Measurements from ENCODE around the gene IL1RAPL1.

Gene IL1RAPL1

DNA sequence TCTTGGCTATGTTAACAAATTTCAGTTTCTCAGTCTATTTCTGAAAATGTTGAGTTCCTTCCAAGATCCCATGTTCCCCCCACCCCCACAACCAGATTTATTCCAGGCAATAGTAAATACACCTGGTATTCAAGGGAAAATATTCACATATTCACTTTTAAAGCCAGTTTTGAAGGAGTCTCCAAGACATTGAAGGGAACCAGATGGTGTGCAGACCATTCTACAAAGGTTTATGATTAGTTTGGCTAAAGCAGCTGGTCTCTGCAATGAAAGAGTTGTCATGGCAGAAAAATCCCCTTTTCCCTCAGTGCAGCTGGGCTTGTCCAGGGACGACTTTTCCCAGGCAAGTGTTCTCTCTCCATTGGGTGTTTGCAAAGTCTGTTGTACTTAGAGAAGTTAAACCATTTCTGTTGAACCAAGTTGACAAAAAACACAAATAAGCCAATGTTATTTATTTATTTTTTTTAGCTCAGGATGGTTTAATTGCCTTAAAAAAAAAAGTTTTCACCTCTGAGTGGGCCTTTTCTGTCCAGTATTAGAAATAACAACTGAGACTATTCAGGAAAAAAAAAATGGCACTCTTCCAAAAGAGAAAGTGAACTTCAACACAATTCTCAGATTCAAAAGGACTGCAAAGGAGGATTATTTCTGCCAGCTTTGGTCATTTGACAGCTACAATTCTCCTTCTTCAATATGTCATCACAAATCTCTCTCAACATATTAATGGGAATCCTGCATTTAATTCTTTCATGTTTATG lies 410.6 kb downstream of the IL1RAPL1 start:
- Histone ChIP-seq H3K9me3 (ENCODE audit: control extremely low read depth in 1 of 5, control insufficient read depth in 4 of 5, insufficient read depth in 2 of 5, low read depth in 1 of 5, low read length in 4 of 5) (no peaks in the 10 kb centered on the region), H3K27me3 (replicated peaks in 2 of 5; ENCODE audit: control insufficient read depth in 4 of 5, insufficient read depth in 5 of 5, low read length in 4 of 5) (no peaks in the 10 kb centered on the region), H3K27ac (ENCODE audit: insufficient read depth in 1 of 2, low read depth in 1 of 2, low read length in 2 of 2, poor library complexity in 1 of 2, severe bottlenecking in 2 of 2) (no peak overlapping the region), H3K36me3 (ENCODE audit: control insufficient read depth in 4 of 4, insufficient read depth in 4 of 4, low read length in 3 of 4) (no peaks in the 10 kb centered on the region), H3K4me1 (ENCODE audit: control extremely low read depth in 1 of 4, control insufficient read depth in 4 of 4, insufficient read depth in 4 of 4, low read length in 3 of 4) (no peaks in the 10 kb centered on the region), H3K4me3 (ENCODE audit: control insufficient read depth in 1 of 7, extremely low read depth in 1 of 7, insufficient read depth in 4 of 7, low read depth in 2 of 7, low read length in 6 of 7) (no peak overlapping the region)
- ChIA-PET CTCF (no interaction called here), POLR2A (no interaction called here)
- no CpG with 5 or more reads among the region's 1 CpG for WGBS (ENCODE audit: insufficient coverage)
- DNase-seq = no peak

DNA sequence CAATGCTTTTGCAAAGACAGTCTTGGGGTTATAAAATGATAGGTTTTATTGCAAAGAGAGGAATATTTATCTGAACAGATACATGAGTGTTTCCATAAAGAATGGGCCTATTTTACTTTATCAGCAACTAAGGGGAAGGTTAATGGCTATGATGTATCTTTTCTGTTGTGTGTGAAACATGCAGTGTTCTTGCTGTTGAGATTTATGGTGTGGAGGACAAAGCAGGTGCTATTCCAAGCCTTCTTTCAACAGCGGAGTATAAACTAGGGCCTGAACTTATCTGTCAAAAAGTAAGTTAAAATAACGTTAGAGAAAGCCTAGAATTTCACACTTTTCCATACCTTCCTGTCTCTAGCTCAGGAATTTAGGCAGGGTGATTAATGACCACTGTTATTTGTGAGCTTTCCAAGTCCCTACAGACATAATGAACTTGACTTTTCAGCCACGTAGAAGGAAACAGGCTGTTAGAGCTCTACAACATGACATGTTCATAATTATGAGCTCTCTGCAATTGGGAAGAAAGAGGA lies 411.4 kb downstream of the IL1RAPL1 start:
- CTCF ChIA-PET = no interaction called here
- H3K9me3 ChIP-seq (ENCODE audit: control extremely low read depth in 1 of 5, control insufficient read depth in 4 of 5, insufficient read depth in 2 of 5, low read depth in 1 of 5, low read length in 4 of 5) = no peaks in the 10 kb centered on the region
- POLR2A ChIA-PET = no interaction called here
- H3K4me1 ChIP-seq (ENCODE audit: control extremely low read depth in 1 of 4, control insufficient read depth in 4 of 4, insufficient read depth in 4 of 4, low read length in 3 of 4) = no peaks in the 10 kb centered on the region
- no peaks in the 10 kb centered on the region for H3K36me3 ChIP-seq (ENCODE audit: control insufficient read depth in 4 of 4, insufficient read depth in 4 of 4, low read length in 3 of 4)
- H3K27me3 ChIP-seq (replicated peaks in 2 of 5; ENCODE audit: control insufficient read depth in 4 of 5, insufficient read depth in 5 of 5, low read length in 4 of 5) = no peaks in the 10 kb centered on the region
- no peak for DNase-seq
- no peak overlapping the region for H3K27ac ChIP-seq (ENCODE audit: insufficient read depth in 1 of 2, low read depth in 1 of 2, low read length in 2 of 2, poor library complexity in 1 of 2, severe bottlenecking in 2 of 2)
- no peak overlapping the region for H3K4me3 ChIP-seq (ENCODE audit: control insufficient read depth in 1 of 7, extremely low read depth in 1 of 7, insufficient read depth in 4 of 7, low read depth in 2 of 7, low read length in 6 of 7)
- WGBS (ENCODE audit: insufficient coverage) = 60% methylated on average over 1 of the region's 3 CpGs

DNA sequence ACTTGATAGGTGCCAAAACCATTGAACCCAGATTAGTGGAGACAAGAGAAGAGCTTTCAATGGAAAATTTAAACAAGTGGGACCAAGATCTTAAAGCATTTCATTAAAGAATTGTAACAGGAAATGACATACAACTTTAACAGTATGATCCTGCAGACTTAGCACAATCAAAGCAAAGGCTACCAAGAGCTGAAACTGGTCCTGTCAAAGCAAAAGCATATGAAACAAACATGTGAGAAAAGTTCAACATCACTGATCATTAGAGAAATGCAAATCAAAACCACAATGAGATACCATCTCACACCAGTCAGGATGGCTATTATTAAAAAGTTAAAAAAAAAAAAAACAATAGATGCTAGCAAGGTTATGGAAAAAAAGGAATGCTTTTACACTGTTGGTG lies 425.6 kb downstream of the IL1RAPL1 start:
- Histone ChIP-seq H3K4me3 (ENCODE audit: control insufficient read depth in 1 of 7, extremely low read depth in 1 of 7, insufficient read depth in 4 of 7, low read depth in 2 of 7, low read length in 6 of 7) (no peak overlapping the region), H3K27me3 (replicated peaks in 2 of 5; ENCODE audit: control insufficient read depth in 4 of 5, insufficient read depth in 5 of 5, low read length in 4 of 5) (no peaks in the 10 kb centered on the region), H3K36me3 (ENCODE audit: control insufficient read depth in 4 of 4, insufficient read depth in 4 of 4, low read length in 3 of 4) (no peaks in the 10 kb centered on the region), H3K27ac (ENCODE audit: insufficient read depth in 1 of 2, low read depth in 1 of 2, low read length in 2 of 2, poor library complexity in 1 of 2, severe bottlenecking in 2 of 2) (no peak overlapping the region), H3K4me1 (ENCODE audit: control extremely low read depth in 1 of 4, control insufficient read depth in 4 of 4, insufficient read depth in 4 of 4, low read length in 3 of 4) (no peaks in the 10 kb centered on the region), H3K9me3 (ENCODE audit: control extremely low read depth in 1 of 5, control insufficient read depth in 4 of 5, insufficient read depth in 2 of 5, low read depth in 1 of 5, low read length in 4 of 5) (no peaks in the 10 kb centered on the region)
- ChIA-PET CTCF (no interaction called here), POLR2A (no interaction called here)
- no peak for DNase-seq

DNA sequence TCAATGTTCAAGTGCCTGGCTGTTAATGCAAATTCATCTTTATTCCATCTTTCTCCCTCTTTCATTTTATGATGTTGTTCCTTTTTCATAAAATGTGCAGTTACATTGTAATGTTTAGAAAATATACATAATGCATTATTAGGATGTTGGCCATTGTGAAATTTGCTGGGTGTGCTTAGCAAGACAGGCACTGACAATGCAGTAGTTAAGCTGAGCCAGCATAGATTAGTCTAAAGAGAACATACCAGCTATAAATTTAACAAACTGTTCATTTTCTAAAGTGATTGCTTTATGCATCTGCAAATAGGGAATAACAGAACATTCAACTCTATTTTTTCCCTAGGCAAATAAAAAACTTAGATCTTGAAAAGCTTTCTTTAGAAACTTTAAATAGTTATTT lies 436.0 kb downstream of the IL1RAPL1 start:
- Histone ChIP-seq H3K4me3 (ENCODE audit: control insufficient read depth in 1 of 7, extremely low read depth in 1 of 7, insufficient read depth in 4 of 7, low read depth in 2 of 7, low read length in 6 of 7) (no peak overlapping the region), H3K4me1 (ENCODE audit: control extremely low read depth in 1 of 4, control insufficient read depth in 4 of 4, insufficient read depth in 4 of 4, low read length in 3 of 4) (no peaks in the 10 kb centered on the region), H3K36me3 (ENCODE audit: control insufficient read depth in 4 of 4, insufficient read depth in 4 of 4, low read length in 3 of 4) (no peaks in the 10 kb centered on the region), H3K27ac (ENCODE audit: insufficient read depth in 1 of 2, low read depth in 1 of 2, low read length in 2 of 2, poor library complexity in 1 of 2, severe bottlenecking in 2 of 2) (no peak overlapping the region), H3K9me3 (ENCODE audit: control extremely low read depth in 1 of 5, control insufficient read depth in 4 of 5, insufficient read depth in 2 of 5, low read depth in 1 of 5, low read length in 4 of 5) (no peaks in the 10 kb centered on the region), H3K27me3 (replicated peaks in 2 of 5; ENCODE audit: control insufficient read depth in 4 of 5, insufficient read depth in 5 of 5, low read length in 4 of 5) (no peaks in the 10 kb centered on the region)
- ChIA-PET POLR2A (no interaction called here), CTCF (no interaction called here)
- DNase-seq = no peak

DNA sequence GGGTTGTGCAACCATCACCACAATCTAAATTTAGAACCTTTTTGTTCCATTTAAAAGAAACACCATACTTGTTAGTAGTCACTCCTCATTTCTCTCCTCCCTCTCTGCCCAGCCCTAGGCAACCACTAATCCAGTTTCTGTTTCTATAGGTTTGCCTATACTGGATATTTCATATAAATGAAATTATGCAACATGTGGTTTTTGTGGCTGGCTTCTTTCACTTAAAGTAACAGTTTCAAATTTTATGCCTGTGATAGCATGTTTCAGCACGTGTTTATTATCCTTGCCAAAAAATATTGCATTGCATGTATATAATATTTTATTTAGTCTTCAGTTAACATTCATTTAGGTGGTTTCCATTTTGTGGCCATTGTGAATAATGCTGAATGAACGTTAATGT lies 437.6 kb downstream of the IL1RAPL1 start:
- Histone ChIP-seq H3K4me1 (ENCODE audit: control extremely low read depth in 1 of 4, control insufficient read depth in 4 of 4, insufficient read depth in 4 of 4, low read length in 3 of 4) (no peaks in the 10 kb centered on the region), H3K27me3 (replicated peaks in 2 of 5; ENCODE audit: control insufficient read depth in 4 of 5, insufficient read depth in 5 of 5, low read length in 4 of 5) (no peaks in the 10 kb centered on the region), H3K27ac (ENCODE audit: insufficient read depth in 1 of 2, low read depth in 1 of 2, low read length in 2 of 2, poor library complexity in 1 of 2, severe bottlenecking in 2 of 2) (no peak overlapping the region), H3K4me3 (ENCODE audit: control insufficient read depth in 1 of 7, extremely low read depth in 1 of 7, insufficient read depth in 4 of 7, low read depth in 2 of 7, low read length in 6 of 7) (no peak overlapping the region), H3K9me3 (ENCODE audit: control extremely low read depth in 1 of 5, control insufficient read depth in 4 of 5, insufficient read depth in 2 of 5, low read depth in 1 of 5, low read length in 4 of 5) (no peaks in the 10 kb centered on the region), H3K36me3 (ENCODE audit: control insufficient read depth in 4 of 4, insufficient read depth in 4 of 4, low read length in 3 of 4) (no peaks in the 10 kb centered on the region)
- ChIA-PET POLR2A (no interaction called here), CTCF (no interaction called here)
- peak in 2 of 3 donors; percentile 18 to 33 for DNase-seq
- no CpG with 5 or more reads among the region's 2 CpGs for WGBS (ENCODE audit: insufficient coverage)

DNA sequence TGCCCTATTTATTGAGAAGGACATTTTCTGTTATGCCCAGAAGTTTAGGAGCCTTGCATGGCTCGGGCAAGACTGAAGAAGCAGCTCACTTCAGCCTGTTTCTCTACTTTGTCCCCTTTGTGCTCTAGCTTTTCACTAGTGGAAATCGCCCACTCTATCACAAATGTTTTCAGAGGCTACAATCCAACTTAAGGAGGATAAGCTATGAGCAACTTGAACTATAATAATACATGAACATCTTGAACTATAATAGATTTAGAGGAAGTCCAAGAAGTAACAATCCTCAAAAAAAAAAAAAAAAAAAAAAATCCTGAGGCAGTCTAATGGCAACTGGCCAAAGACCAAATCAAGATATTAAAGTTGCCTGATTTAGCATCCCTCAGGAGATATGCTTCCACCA lies 452.3 kb downstream of the IL1RAPL1 start:
- Histone ChIP-seq H3K36me3 (ENCODE audit: control insufficient read depth in 4 of 4, insufficient read depth in 4 of 4, low read length in 3 of 4) (no peaks in the 10 kb centered on the region), H3K9me3 (ENCODE audit: control extremely low read depth in 1 of 5, control insufficient read depth in 4 of 5, insufficient read depth in 2 of 5, low read depth in 1 of 5, low read length in 4 of 5) (no peaks in the 10 kb centered on the region), H3K27me3 (replicated peaks in 2 of 5; ENCODE audit: control insufficient read depth in 4 of 5, insufficient read depth in 5 of 5, low read length in 4 of 5) (no peaks in the 10 kb centered on the region), H3K27ac (ENCODE audit: insufficient read depth in 1 of 2, low read depth in 1 of 2, low read length in 2 of 2, poor library complexity in 1 of 2, severe bottlenecking in 2 of 2) (no peak overlapping the region), H3K4me3 (ENCODE audit: control insufficient read depth in 1 of 7, extremely low read depth in 1 of 7, insufficient read depth in 4 of 7, low read depth in 2 of 7, low read length in 6 of 7) (no peak overlapping the region), H3K4me1 (ENCODE audit: control extremely low read depth in 1 of 4, control insufficient read depth in 4 of 4, insufficient read depth in 4 of 4, low read length in 3 of 4) (no peaks in the 10 kb centered on the region)
- ChIA-PET CTCF (interaction anchor here (1.0 kb wide), 1 partner anchor 29 kb away, joined by 3 read pairs; no protein-coding TSS in a partner anchor), POLR2A (no interaction called here)
- no CpG with 5 or more reads among the region's 2 CpGs for WGBS (ENCODE audit: insufficient coverage)
- DNase-seq = no peak

DNA sequence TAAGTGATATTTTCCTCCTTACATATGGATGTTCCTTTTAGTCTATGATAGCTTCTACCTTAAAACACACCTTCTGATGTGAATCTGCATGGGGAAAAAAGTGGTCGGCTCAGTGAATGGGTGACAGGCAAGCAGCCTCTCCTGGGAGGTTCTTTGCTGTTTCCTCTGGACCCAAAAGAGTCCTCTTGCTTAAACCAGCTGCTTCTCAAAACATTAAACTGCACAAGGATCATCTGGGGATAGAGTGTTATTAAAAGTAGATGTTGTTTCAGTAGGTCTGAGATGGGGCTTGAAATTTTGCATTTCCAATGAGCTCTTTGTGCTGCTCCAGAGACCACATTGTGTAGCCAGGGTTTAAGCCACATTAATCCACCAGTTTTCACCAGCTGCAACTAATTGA lies 452.9 kb downstream of the IL1RAPL1 start:
- no peaks in the 10 kb centered on the region for H3K36me3 ChIP-seq (ENCODE audit: control insufficient read depth in 4 of 4, insufficient read depth in 4 of 4, low read length in 3 of 4)
- ChIA-PET POLR2A (no interaction called here), CTCF (interaction anchor here (1.0 kb wide), 1 partner anchor 28 kb away, joined by 3 read pairs; no protein-coding TSS in a partner anchor)
- no peaks in the 10 kb centered on the region for H3K4me1 ChIP-seq (ENCODE audit: control extremely low read depth in 1 of 4, control insufficient read depth in 4 of 4, insufficient read depth in 4 of 4, low read length in 3 of 4)
- no peak overlapping the region for H3K27ac ChIP-seq (ENCODE audit: insufficient read depth in 1 of 2, low read depth in 1 of 2, low read length in 2 of 2, poor library complexity in 1 of 2, severe bottlenecking in 2 of 2)
- no CpG with 5 or more reads among the region's 1 CpG for WGBS (ENCODE audit: insufficient coverage)
- DNase-seq = no peak
- no peaks in the 10 kb centered on the region for H3K9me3 ChIP-seq (ENCODE audit: control extremely low read depth in 1 of 5, control insufficient read depth in 4 of 5, insufficient read depth in 2 of 5, low read depth in 1 of 5, low read length in 4 of 5)
- no peaks in the 10 kb centered on the region for H3K27me3 ChIP-seq (replicated peaks in 2 of 5; ENCODE audit: control insufficient read depth in 4 of 5, insufficient read depth in 5 of 5, low read length in 4 of 5)
- H3K4me3 ChIP-seq (ENCODE audit: control insufficient read depth in 1 of 7, extremely low read depth in 1 of 7, insufficient read depth in 4 of 7, low read depth in 2 of 7, low read length in 6 of 7) = no peak overlapping the region
